Activated CD4-positive, CD25-positive, alpha-beta regulatory T cell treated with anti-CD3 and anti-CD28 coated beads, Interleukin-2, amount 50 U/mL, for 24 hours (primary cell): ENCODE data around the gene DCTN3.

Experiments
- ATAC-seq, 2 donors: fragments of 150-1000 bp; cut with Tn5 transposase; one replicate each; pipeline ENCODE4 v1.10.0; 2021; ENCODE audit warnings: mild to moderate bottlenecking in 1 of 2, moderate library complexity in 1 of 2

DCTN3 gene

DNA sequence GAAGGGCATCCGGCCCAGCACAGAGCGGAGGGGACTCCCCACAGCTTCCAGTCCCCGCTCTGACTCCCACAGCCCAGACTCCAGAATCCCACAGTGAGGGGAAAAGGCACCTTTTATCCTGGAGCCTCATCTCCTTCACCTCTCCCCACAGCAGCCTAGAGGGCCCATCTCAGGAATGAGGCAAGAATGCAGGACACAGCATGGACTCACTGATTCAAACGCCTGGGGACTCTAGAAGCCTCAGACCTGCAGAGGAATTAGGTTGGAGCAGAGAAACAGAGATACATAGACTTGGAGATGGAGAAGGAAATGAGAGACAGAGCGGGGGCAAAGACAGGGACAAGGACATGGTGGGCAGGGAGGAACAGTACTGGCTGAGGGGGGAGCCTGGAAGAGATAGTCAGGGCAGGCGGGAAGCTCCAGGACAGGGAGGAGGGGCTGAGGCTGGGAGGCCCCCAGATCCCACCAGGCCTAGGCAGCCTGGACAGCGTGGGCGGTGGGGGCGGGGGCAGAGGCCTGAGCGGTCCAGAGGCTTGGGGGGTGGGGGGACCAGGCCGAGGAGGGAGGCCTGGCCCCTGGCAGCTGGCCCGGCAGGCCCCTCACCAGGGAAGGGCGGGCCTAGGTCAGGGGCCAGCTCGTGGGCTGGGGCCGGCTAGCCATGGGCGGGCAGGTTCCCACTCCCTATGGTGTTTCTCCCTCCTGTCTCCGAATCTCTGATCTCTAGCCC, 46.5 kb downstream of the DCTN3 start:
- ATAC-seq: no peak

DNA sequence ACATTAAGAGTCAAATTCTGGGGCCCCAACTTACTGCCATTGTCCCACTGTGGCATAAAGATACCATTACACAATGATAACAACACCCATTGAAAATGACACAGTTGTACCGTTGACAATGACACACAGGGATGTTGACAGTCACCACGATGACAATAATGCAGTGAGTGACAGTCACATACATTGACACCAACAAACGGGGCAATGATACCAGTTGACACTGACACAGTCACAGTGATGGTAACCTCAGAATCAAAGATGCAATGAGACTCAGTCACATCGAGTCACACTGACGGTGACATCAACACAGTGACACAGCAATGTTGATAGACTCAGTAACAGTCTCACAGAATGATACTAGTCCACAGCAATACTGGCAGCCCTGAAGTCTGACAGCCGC, 47.7 kb downstream of the DCTN3 start:
- peak; percentile 62 to 68 for ATAC-seq

DNA sequence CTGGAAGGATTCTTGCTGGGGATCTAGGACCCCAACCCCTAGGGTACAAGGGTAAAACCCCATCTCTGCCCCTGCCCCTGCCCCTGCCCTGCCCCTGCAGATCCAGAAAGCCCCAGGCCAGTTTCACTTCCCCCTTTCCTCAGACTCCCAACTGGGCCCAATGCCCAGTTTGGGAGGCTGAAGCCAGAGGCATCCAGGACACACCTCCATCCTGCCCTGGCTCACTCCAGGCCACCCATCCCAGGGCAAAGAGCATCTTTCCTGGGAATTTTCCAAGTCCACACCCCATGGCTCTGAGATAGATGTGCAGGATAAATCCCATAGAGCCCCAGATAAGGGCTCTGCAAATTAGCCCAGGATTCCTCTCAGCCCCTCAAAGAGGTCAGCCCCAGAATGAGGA, 48.2 kb downstream of the DCTN3 start:
- no peak for ATAC-seq

DNA sequence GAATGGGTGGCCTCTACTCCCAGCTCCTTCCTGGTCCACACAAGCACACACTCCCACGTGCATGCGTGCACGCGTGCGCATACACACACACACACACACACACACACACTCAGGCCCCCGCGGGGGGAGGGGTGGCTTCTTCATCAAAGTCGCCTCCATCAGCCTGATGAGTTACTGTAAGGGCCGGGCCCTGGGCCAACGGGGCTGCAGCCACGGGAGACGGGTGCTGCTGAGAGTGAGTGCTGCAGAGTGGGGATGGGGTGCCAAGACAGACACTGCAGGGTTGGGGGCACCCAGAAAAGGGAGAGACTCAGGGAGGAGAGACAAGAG, 48.8 kb downstream of the DCTN3 start:
- ATAC-seq: no peak

DNA sequence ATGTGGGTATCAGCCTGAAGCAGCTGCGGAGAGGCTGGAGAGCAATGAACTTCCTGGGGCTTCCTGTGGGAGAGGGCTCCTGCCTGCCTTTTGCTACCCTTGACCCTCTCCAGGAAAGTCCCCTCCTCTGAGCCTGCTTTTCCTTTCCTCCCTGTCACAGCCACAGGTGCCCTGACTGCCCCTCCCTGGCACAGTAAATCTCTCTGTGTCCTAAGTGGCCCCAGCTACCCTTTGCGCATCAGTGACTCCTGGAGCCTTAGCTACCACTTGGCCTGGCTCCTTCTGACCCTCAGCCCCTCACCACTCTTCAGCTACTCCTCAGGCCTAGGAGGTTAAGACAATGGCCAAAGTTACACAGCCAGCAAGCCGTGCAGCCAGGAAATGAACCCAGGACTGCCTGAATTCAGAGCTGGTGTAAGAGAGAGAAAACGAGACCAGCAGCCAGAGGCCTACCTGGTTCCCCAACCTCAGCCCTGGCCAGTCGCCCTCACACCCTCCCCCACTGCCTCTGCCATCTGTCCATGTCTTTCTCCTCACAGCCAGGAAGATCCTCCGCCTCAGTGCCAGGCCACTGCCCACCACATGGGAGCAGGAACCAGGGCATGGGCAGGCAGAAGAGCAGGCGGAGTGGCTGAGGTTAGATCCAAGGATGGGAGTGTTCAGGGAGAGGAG, 49.4 kb downstream of the DCTN3 start:
- no peak for ATAC-seq

DNA sequence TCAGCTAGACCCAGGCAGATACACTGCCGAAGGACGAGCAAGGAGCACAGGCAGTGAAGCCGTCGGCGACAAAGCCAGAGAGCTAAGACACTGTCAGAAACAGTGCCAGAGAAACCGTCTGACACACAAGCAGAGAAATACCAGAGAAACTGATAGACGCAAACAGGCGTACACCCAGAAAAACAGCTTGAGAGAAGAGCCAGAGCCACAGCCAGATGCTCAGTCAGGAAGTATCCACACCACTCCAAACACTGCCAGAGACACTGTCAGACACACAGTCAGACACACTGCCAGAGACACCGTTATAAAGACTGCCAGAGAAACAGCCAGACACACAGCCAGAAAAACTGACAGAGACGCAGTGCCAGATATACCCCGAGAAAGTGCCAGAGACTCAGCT, 49.9 kb downstream of the DCTN3 start:
- ATAC-seq: no peak

DNA sequence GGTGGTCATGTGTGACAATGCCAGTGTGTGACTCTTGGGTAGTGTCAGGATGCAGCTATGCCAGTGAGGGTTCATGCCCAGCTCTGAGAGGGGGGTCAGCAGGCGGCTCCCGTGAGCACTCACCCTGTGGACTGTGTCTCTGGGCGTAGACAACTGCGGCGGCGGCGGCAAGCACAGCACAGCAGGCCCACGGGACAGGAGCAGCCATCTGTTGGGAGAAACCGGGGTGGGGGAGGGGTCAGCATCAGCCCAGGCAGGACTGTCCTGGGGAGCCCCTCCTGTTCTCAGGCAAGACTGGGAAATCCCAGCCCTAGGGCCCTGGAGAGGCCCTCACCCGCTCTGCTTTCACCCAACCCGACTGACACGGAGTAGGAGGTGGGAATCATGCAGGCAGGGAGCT, 51.5 kb downstream of the DCTN3 start:
- no peak for ATAC-seq

DNA sequence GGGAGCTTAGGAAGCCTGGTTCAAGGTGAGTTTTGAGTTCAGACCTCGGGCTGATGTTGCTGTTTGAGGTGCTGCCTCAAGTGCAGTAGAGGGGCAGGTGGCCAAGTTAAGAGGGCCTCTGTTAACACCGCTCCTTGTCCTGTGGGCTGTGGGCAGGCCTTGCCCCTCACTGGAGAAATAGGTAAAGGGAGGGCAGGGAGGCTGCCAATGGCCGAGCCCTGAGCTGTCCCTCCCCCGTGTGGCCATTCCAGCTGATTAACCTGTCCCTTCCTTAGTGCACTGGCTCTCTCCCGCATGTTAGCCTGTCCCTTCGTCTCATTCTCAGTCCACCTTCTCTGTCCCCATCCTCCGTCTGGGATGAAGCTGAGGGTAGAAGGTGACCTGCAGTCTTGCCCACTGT, 52.2 kb downstream of the DCTN3 start:
- no peak for ATAC-seq

DNA sequence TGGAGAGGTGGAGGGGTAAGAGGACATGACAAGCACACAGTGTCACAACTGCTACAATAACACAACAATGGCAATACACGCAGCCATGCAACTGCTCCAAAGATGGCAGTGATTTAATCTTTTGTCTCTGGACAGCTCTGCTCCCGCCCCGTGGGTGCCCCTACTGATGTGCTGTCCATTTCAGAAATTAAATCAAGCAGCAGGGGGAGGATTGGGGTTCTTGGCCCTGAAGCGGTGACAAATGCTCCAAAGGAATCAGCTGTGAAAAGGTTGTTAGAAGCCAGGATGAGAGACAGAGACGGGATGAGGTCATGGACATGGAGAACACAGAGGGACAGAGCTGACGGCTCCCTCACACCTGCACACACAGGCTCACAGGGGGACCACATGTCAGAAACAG, 53.3 kb downstream of the DCTN3 start:
- no peak for ATAC-seq

DNA sequence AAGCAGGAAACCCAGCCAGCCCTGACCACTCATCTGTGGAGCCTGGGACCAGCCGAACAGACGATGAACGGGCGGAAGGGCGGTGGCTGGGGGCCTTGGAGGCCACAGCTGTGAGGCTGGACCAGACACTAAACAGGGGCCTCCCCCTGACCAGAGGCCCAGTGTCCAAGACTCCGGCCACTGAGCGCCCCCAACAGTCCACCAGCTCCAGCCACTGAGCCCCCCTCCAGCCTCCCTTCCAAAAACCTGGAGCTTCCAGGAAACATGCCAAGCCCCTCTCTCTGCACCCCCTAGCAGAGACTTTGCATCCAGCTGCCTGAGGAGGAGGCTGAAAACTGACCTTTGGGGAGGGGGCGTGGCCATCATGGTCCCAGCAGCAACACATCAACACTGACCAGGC, 54.0 kb downstream of the DCTN3 start:
- no peak for ATAC-seq

DNA sequence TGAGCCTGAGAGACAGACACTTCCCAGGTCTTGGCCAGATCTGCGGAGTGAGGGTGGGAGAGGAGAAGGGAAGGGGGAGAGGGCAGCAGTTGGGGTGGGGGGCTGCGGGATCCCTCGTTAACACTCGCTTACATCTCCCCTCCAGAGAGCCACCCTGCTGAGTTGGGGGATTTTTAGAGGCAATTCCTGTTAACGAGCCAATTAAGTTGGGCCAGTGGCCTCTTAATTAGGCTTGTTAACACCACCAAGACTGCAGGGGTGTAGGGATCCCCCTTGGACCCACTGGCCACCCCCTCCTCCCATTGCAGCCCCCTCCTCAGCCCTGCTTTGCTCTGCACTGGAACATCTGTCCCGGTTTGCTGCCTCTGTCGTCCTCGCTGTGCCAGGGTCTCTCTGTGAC, 54.4 kb downstream of the DCTN3 start:
- no peak for ATAC-seq

DNA sequence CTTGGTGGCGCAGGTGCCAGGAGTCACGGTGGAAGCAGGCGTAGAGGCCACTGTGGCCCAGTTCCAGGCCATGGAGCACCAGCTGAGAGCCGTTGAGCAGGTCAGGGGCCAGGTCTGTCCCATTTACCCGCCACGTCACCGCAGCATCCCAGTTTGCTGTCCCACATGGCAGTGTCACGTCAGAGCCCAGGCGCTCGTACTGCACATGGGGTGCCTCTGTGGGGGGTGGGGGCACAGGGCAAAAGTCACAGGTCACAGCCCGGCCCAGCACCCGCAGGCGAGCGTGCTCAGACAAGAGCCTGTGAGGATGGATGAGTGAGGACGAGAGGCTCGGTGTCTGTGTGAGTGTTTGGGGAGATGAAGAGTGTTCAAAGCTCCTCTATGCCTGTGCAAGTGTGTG, 55.7 kb downstream of the DCTN3 start:
- no peak for ATAC-seq
